Measurements from ENCODE around the gene MINDY3.
"Not testable (repeated sequence)": the region's sequence is repeated elsewhere in the genome, so short reads cannot be mapped to it uniquely, and the experiment has no call there.

MINDY3 gene

DNA sequence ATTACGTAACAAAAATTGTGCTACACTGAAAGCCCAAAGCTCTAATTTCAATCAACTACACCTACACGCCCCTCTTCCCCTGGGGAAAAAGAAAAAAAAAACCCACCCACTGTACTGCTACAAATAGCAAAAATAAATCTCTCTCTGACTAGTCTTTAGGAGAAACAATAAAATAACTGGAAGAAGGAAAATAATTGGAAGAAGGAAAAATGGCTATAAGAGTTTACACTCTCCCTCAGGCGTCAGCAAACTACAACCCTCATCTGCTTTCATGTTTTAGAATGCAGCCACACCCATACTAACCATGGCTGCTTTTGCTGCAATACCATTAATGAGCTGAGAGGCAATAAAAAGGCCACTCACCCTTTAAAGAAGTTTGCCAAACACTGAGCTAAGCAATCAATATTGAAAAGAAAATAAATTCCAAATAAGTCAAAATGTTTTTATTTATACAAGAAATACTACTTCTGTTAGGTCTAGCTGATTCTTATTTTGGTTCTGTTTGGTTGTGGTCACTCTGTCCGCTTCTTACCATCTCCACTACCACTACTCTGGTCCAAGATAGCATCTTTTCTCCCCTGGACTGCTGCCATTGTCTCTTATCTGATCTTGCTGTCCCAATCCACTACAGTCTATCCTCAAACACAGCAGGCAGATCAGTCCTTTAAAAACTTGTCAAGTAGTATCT, 3.8 kb downstream of the MINDY3 start:
- DNase-seq (ENCODE audit: low read depth): no peak

DNA sequence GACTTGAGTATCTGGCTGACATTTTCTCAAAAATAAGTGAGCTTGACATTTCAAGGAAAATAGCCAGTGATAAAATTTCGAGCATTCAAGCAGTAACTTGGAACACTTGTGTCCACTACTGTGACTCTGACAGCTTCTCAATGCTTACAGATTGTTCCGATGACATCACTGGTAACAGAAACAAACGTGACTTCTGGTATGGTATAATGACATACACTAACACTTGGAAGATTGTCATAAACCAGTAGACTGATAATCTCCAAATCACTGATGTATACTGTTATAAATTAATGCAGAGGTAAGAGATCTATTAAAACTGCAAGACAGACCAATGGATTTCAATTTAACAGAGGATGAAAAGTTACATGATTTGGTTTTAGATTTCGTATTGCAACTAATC, 6.5 kb downstream of the MINDY3 start:
- DNase-seq (ENCODE audit: low read depth): no peak

DNA sequence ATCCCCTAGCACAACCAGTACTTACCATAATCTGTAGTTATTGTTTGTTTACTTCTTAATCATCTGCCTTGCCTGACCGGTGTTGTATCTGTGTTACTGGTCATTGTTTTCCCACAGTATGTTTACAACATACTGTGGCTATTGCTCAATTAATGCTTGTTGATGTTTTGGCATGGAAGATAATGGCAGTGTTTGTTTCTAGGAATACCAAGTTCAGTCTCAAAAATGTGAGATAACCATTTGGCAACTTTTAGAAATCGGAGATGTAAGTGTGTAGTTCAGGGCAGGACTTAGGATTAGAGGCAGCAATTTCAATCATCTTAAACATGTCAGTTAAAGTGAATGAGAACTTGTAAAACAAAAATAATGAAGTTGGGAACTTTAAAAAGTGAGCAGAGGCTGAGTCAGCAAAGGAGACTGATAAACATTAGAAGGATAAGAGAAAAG, 8.2 kb downstream of the MINDY3 start:
- no peak for DNase-seq (ENCODE audit: low read depth)

DNA sequence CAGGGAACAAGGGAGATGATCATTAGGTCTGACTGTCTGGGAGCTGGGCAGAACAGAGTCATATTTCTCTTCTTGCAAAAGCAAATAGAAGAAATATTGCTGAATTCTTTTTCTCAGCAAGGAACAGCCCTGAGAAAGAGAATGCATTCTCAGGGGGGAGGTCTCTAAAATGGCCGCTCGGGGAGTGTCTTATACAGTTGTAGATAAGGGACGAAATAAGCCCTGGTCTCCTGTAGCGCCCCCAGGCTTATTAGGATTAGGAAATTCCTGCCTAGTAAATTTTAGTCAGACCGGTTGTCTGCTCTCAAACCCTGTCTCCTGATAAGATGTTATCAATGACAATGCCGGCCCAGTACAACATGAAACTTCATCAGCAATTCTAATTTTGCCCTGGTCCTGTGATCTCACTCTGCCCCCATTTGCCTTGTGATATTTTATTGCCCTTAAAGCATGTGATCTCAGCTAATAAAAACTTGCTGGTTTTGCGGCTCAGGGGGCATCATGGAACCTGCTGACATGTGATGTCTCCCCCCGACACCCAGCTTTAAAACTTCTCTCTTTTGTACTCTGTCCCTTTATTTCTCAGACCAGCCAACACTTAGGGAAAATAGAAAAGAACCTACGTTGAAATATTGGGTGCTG, 9.8 kb downstream of the MINDY3 start:
- not testable (repeated sequence) for DNase-seq (ENCODE audit: low read depth)

DNA sequence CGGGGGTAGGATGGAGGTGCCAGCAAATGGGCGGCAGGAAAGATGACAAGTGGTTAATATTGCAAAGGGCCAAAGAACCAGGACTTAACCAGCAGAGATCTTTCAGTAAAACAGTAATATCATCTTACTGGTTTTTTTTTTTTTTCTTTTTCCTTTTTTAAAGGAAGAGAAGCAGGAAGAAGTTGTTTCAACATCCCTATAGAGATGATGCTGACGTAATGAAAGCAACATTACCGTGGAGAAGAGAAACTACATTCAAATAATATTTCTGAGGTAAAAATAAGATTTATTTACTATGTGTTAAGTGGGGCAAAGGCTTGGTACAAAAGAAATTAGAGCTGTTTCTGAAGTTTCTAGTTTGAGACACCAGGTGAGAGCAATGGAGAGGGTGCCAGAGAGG, 11.0 kb downstream of the MINDY3 start:
- DNase-seq (ENCODE audit: low read depth): no peak

DNA sequence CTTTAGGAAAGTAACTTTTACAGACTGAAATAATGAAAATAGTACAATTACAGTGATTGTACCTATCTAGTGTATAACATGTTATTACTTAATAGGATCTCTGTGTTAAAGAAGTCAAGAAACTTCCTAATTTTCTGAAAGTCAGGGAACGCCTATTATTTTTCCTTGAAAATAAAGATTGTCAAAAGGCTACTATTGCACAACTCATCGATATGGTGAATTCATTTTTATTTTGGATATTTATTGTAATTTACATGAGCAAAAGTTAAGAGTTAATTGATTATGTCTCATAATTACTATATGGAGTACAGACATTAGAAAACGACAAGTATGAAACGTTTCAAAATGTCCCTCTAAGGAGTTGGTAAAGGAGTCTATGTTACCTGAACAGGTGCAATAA, 12.8 kb downstream of the MINDY3 start:
- DNase-seq (ENCODE audit: low read depth): no peak

DNA sequence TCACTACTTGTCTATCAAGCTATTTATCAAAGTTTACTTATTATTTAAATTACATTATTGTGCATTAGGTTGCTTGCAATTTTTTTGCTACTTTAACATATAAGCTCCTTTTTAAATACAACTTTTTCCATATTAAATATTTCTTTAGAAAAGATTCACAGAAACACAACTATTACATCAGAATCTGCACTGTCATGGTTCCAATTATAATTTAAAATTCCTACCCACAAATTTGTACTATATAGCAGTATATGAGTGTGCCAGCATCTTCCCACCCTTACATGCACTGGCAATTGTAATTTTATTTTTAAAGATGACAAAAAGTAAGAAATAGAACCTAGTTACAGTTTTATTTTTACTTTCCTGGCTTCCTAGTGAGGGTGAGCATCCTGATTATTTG, 15.8 kb downstream of the MINDY3 start:
- no peak for DNase-seq (ENCODE audit: low read depth)

DNA sequence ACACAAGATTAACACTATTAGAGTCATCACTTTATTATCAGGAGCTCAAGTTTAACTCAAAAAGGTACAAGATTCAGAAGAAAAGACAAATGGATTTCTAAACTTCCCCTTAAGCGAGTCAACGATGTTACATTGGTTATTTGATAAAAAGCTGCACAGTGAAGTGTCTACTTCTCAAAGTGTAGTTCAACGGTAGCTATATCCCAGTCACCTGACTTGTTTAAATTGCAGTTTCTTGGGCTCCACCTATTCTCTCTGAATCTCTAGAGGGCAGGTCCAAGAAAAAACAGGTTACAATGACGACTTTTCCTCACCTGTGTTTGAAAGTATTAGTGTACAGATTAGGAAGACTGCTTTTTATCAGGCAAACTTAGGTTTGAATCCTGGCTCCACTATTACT, 16.6 kb downstream of the MINDY3 start:
- DNase-seq (ENCODE audit: low read depth): no peak

DNA sequence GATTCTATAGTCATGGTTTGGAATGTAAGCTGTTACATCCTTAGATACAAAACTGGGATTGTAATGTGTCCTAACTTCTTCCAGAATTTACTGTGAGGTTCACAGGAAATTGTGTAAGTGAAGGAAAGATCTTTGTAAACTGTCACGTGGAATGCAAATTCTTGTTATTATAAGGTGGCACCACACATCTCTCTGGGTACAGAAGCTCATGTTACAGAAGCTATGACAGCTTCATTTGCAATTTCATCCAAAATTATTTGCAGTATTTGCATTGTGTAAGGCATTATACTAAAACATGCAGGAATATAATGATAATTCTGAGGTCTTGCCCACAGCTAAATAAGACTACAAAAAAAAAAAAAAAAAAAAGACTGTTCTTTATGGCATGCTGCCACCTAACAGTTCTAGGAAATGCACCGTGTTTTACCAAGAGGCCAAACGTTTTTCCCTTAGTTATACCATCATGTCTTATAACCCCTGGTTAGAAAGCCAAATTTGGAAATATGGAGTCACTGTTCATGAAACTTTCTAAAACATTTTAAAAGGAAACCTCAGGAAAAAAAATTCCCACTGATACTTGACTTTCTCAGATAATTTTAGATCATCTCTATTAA, 17.6 kb downstream of the MINDY3 start:
- DNase-seq (ENCODE audit: low read depth): no peak

DNA sequence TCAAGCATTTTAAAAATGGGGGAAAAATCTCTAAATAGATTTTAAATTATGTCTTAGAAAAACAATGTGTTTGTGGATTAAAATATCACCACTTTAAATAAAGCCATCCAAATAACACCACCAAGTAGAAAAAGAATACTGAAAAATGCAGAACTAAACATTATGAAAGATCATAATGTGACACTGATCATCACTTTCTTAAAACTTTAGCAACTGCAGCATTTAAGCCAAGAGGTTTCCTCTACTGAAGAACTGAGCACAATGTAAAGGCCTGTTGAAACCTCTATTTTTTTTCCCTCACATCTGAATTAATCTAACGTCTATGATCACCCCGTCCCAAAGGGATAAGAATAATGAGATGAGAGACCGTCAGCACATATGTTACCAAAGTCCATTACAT, 18.6 kb downstream of the MINDY3 start:
- no peak for DNase-seq (ENCODE audit: low read depth)

DNA sequence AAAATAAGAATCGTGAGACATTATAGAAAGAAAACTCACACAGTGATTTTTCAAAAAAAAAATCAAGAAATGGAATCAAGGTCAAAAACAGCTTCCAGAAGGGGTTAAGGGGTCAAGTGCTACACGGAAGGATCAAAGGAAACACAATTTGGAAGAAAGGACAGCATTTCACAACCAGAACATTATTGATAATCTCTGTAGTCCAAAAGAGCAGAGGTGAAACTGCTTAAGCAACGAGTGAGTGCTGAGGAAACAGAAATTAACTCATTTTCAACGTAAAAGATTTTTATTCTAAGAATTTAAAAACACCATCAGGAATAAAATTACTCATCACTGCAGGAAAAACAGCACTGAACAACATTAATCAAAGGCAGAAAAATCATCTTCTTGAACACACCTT, 23.5 kb downstream of the MINDY3 start:
- DNase-seq (ENCODE audit: low read depth): no peak

DNA sequence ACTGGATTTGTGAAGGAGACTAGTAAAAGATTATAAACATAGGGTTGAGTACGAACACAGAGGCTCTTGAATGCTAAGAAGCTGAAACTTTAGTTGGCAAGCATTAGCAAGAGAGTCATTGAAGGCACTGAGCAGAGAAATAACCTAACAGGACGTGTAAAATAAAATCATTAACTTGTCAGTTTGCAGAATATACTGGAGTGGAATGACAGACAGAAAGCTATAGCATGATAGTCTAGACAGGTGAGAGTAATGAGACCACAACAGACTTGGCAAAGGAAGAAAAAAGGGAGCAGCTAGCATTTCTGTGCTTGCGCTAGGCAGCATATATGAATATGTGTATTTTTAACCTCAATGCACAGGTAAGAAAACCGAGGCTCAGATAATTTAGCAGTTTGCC, 30.8 kb downstream of the MINDY3 start:
- DNase-seq (ENCODE audit: low read depth): no peak

DNA sequence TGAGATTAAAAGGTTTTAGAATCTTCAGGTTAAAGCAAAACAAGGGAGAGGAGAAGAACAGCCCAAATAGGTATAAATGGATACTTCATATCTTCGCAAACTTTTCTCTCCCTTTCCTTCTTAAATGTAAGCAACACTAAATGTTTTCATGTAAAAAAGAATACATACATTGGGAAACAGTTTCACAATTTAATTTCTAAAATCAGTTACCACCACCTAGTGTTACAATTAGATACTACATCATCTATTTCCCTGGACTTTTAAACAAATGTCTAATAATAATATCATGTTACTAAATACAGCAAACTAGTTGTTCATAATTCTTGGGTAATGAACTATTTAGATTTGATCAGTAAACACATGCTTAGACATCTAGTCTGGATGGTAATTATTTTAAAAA, 35.8 kb downstream of the MINDY3 start:
- no peak for DNase-seq (ENCODE audit: low read depth)

DNA sequence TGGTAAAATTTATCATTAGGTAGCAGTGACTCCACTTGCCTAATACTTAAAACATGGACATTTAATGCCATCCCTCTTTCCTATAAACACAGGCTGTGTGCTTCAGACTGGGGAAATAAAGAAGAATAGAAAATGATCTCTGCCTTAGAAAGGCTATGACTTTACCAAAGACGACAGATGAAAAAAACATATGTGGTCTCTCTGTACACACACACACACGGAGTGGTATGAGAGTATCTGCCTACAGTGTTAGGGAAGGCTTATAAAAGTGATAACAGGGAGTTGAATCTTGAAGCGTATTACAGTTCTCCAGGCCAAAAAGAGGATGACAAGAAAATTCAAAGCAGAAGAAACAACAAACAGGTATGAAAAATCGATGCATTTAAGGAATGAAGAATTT, 38.2 kb downstream of the MINDY3 start:
- no peak for DNase-seq (ENCODE audit: low read depth)

DNA sequence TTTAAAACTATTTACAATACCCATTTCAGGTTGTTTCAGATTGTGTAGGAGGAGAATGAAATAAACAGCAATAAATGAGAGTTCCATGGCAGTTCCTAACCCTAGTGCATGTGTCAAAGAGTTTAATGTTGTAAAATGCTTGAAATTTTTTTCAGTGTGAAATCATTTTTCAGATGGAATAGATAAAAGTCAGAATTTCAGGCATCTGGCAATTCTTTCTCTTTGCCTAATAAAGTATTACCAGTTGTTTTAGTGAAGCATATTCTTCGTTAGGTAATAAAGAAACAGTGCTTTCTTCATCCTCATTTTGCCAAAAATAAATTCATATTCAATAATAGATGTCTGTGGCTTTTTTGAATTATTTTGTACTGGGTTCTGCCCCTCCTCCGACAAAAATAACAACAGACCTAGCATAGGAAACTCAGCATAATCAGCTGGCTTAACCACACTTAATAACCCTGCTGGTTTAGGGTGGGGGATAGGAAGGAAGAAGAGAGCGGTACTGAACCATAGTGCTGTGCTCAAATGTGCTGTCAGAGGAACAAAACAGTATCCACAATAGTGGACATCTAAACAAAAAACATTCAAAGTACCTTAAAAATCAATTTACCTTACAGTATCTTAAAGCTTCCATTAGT, 39.1 kb downstream of the MINDY3 start:
- no peak for DNase-seq (ENCODE audit: low read depth)

DNA sequence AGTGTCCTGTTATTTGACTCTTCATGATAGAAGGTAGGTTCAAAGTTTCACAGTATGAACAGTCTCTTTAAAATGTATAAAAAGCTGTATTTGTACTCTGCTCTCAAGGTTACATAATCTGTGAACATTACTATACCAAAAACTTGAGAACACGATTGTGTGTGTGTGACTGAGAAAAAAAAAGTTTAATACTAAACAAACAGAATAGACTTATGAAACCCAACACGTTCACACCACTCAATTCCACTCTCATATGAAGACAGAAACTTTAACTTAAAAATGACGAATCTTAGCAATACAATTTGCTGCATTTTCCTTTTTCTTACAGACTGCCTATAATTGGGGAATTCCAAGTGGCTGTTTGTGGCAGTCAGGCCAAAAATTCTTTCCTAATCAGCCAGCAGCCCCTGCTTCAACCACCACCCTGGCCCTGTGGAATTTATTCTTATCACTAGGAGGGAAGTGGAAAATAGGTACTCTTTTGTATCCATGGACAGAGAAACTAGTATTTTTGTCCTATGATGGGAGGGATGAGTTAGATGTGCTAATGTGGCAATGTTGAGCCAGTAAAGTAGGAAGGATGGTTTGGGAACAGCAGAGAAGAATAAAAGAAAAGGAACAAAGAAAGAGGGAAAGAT, 42.8 kb downstream of the MINDY3 start:
- no peak for DNase-seq (ENCODE audit: low read depth)

DNA sequence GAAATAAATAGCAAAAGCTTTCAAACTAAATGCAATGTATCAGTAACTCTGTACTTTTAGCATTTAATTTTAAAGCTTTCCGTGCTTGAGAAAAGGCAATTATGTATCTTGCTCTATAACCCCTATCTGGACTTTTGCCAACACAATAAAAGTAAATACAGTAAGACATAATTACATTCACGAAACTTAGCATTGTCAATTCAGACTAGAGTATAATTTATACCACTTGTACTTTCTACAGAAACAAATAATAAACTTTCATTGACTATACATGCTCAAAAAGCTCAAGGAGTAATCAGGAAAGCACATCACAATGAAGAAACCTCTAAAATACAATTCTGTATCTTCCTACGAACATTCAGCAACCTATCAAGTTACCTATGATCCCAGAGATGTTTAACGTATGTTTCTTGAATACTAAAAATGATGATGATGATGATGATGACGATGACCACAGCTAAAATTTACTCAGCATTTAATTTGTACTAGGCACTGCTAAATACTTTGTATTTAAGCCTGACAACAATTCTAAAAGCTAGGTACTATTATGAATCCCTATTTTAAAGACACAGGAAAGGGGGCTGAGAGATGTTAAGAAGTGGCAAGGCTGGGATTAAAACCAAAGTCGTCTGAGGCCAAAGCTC, 44.9 kb downstream of the MINDY3 start:
- no peak for DNase-seq (ENCODE audit: low read depth)

DNA sequence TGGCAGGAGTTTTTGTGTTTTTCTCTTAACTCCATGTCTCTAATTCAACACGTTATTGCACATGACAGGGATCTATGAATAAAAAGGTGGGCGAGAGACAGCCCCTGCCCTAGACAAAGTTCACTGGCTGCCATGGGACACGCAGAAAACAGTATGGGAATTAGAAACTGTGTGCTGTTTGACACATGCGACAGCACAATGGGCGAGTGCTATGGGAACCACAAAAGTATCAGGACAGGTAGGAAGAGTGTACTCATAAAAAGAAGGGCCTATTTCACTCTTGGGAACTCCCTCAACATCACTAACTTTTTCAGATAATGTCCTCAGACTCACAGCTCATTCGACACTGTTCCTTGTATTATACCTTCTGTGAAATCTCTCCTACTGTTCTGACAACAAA, 45.7 kb downstream of the MINDY3 start:
- DNase-seq (ENCODE audit: low read depth): no peak

DNA sequence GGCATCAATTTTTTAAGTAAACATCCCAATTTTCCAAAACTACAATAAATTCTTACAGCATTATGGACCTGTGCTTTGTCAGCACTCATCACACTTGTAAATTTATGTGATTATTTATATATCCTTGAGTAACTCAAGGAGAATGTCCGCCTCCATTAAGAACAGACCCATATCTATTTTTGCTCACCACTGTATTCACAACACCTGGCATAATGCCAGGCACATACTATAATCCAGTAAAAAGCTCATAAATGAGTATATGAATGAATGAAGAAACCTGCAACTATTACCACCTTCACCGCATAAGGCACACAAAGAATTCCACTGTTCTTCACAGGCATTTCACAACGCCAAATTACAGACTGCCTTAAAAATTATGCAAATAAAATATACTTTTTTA, 46.9 kb downstream of the MINDY3 start:
- no peak for DNase-seq (ENCODE audit: low read depth)

DNA sequence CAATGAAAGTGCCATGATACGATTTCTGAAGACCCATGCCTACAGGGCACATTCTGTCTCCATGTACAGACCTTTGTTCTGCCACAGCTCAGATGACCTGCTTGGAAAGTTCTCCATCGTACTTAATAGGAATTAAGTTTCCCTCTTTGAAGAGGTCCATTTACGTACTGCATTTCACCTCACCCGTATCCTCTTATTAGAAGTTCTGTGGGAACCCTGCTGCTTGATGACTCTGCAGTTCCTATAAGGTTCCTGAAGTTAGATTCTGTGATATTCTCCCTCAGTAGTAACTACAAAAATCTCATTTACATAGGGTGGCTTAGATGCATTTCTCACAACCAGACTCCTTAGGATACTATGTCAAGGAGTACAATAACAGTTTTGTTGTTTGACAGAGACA, 50.9 kb downstream of the MINDY3 start:
- no peak for DNase-seq (ENCODE audit: low read depth)

DNA sequence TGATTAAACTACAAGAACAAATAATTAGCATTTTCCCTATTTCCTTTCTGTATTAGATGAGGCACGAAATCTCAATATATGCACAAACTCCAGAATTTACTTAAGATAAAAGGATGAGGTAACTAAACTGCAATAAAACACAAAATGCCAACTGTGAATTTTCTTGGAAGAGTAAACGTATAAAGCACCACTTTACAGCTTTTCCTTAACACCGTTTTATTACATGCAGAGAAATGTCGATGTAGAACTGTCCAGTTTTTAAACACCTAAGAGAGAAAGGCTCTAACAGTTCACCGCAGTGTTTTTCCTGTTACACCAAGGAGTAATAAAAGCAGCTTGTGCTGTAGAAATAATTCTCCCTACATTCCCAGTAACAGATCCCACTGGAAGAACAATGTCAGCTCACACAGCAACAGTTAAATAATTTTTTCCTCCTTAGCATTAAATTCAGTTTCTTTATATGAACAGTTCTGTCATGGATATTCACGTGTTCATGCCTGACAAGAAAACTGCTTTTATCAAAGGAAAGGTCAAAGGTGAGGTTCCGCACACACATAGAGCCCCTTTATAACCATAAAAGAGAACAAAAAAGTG, 52.0 kb downstream of the MINDY3 start:
- no peak for DNase-seq (ENCODE audit: low read depth)
